K562 (cell line): ENCODE results near the gene DALRD3. TPM values are rescaled to one million over a fixed set of nuclear protein-coding genes. Genes with fewer than 3 reads are reported as not detected.

ENCODE experiments used
- ATAC-seq: fragments of 200-7000 bp; cut with Tn5 transposase; 3 replicates; pipeline ENCODE4 v1.9.1; 2020; ENCODE audit warnings: moderate library complexity
- BruUV-seq: library from RNA; stranded (reverse); fragments of 400-500 nt; replicated peaks from 2 replicates; lab custom pipeline; 2021; lab: Mats Ljungman, UMichigan
- CTCF ChIA-PET: fragments of 300-600 bp; formaldehyde crosslinking; extraction: SDS; loops from one replicate; lab custom pipeline; 2021; ENCODE audit warnings: low intra/inter-chr PET ratio; lab: Yijun Ruan, JAX
- POLR2A ChIA-PET: fragments of 300-600, 350-650 bp; sonication (Branson Sonifier 250); formaldehyde crosslinking; extraction: SDS; loops from one replicate; lab custom pipeline; 2021; ENCODE audit warnings: antibody characterized with exemption, inconsistent platforms; lab: Yijun Ruan, JAX
- DNase-seq, 4 experiments: peaks; one replicate each; pipeline versions ENCODE4 v3.0.0 to v3.0.0-alpha.2; 2011 to 2018; ENCODE audit warnings: low spot score in 3 of 4, mixed read lengths in 3 of 4; ENCODE audit errors: extremely low read depth in 1 of 4
- FAIRE-seq: peaks from 2 replicates; lab custom pipeline; 2011; peaks lifted over from hg19 to GRCh38; lab: Jason Lieb, UNC
- H2AFZ ChIP-seq: 2 replicates; pipeline ENCODE4 v1.6.0; 2011; ENCODE audit warnings: low read depth, low read length, control low read depth, inconsistent platforms
- H3K27ac ChIP-seq: fragments of 200-600 bp; 3 replicates; pipeline ENCODE4 v1.8.0; 2011; ENCODE audit warnings: low read depth, mild to moderate bottlenecking, control low read depth, inconsistent platforms, low read length, moderate library complexity, mixed read lengths; ENCODE audit errors: extremely low read depth
- H3K27me3 ChIP-seq, 2 experiments: fragments of 300-600 bp in 1 of 2; 2 replicates in 1 of 2; 3 replicates in 1 of 2; pipeline versions ENCODE4 v1.6.0 to v1.8.0; 2011; ENCODE audit warnings: inconsistent platforms in 2 of 2, low read length in 2 of 2, mild to moderate bottlenecking in 1 of 2, mixed read lengths in 1 of 2, moderate library complexity in 1 of 2; ENCODE audit not compliant: control insufficient read depth in 2 of 2, insufficient read depth in 2 of 2
- H3K36me3 ChIP-seq: fragments of 300-600 bp; 3 replicates; pipeline ENCODE4 v1.8.0; 2011; ENCODE audit warnings: mild to moderate bottlenecking, low read length, inconsistent platforms; ENCODE audit not compliant: control insufficient read depth, insufficient read depth
- H3K4me1 ChIP-seq, 2 experiments: fragments of 200-600 bp in 1 of 2; replicated peaks in 1 of 2; 2 replicates in 1 of 2; 3 replicates in 1 of 2; pipeline versions ENCODE4 v1.5.1 to v1.8.0; 2011; ENCODE audit warnings: inconsistent platforms in 2 of 2, low read length in 2 of 2, mild to moderate bottlenecking in 1 of 2, mixed read lengths in 1 of 2, moderate library complexity in 1 of 2; ENCODE audit not compliant: control insufficient read depth in 2 of 2, insufficient read depth in 2 of 2
- H3K4me2 ChIP-seq: 2 replicates; pipeline ENCODE4 v1.6.1; 2011; ENCODE audit warnings: low read length, control low read depth, inconsistent platforms, mixed read lengths; ENCODE audit not compliant: insufficient read depth
- H3K4me3 ChIP-seq: fragments of 200-600 bp; sonication (generic), shearing (Covaris generic); 2 replicates; pipeline ENCODE4 v1.5.1; 2016; ENCODE audit warnings: control low read depth, inconsistent platforms
- H3K79me2 ChIP-seq: fragments of 200-600 bp; 3 replicates; pipeline ENCODE4 v1.8.0; 2011; ENCODE audit warnings: low read length, inconsistent platforms; ENCODE audit not compliant: control insufficient read depth, insufficient read depth
- H3K9ac ChIP-seq, 2 experiments: 2 replicates each; pipeline versions ENCODE4 v1.6.0 to v1.6.1; 2011; ENCODE audit warnings: low read depth in 2 of 2, low read length in 2 of 2, control low read depth in 1 of 2, inconsistent platforms in 1 of 2, mild to moderate bottlenecking in 1 of 2, mixed read lengths in 1 of 2; ENCODE audit not compliant: insufficient read depth in 1 of 2
- H3K9me1 ChIP-seq: one replicate; pipeline ENCODE4 v1.6.0; 2011; ENCODE audit warnings: inconsistent platforms, mild to moderate bottlenecking, low read length, moderate library complexity; ENCODE audit not compliant: control insufficient read depth, insufficient read depth
- H3K9me3 ChIP-seq: replicated peaks from 2 replicates; pipeline ENCODE4 v1.5.1; 2011; ENCODE audit warnings: low read depth, low read length, inconsistent platforms; ENCODE audit not compliant: control insufficient read depth, insufficient read depth
- H4K20me1 ChIP-seq: replicated peaks from 2 replicates; pipeline ENCODE4 v1.6.1; 2011; ENCODE audit warnings: low read length, inconsistent platforms, mixed read lengths; ENCODE audit not compliant: control insufficient read depth, insufficient read depth
- GTF2F1 ChIP-seq: IDR thresholded peaks from 2 replicates; pipeline ENCODE4 v1.6.1; 2011; ENCODE audit warnings: low read depth, low read length, improper control_type of control experiment
- WGBS: fragments of 100-300 bp; shearing (Covaris generic); methylation state at CpG from one replicate; pipeline ENCODE4 v1.1.6; 2016; ENCODE audit warnings: low coverage, mixed read lengths; ENCODE audit not compliant: insufficient coverage; ENCODE audit errors: missing lambda C conversion rate; 5-methylcytosine and 5-hydroxymethylcytosine counted together
- in situ Hi-C: fragments of 300-500 bp; cut with MboI; formaldehyde crosslinking; loops from 4 replicates; pipeline ENCODE4 v1.15.0; 2018; ENCODE audit warnings: inconsistent platforms, mixed read lengths
- intact Hi-C: fragments of 100-400 bp; cut with micrococcal nuclease; formaldehyde crosslinking; loops from 2 replicates; pipeline ENCODE4 v1.14.2; 2022
- polyA plus RNA-seq, 8 experiments: library from polyadenylated mRNA; depleted of rRNA in 4 of 8; stranded (reverse) in 5 of 8; unstranded in 3 of 8; fragments of >200 nt; fragmentation: Nextera tagmentation in 2 of 8; fragmentation: Illumina TruSeq in 1 of 8; extraction: Ambion mirVana in 2 of 8; extraction: Trizol in 1 of 8; gene quantifications; 2 replicates each; pipeline versions ENCODE4 v1.2.1 to v1.2.3, GENCODE V29; 2011 to 2014; ENCODE audit warnings: inconsistent platforms in 1 of 8, missing spikeins in 1 of 8
- total RNA-seq, 7 experiments: library from RNA; depleted of rRNA in 6 of 7; stranded (reverse); fragments of >200 nt in 6 of 7; fragmentation: Illumina TruSeq in 2 of 7; extraction: Trizol in 2 of 7; gene quantifications; 2 replicates each; pipeline versions ENCODE4 v1.2.1 to v1.2.3, GENCODE V29; 2011 to 2021; ENCODE audit warnings: low replicate concordance in 1 of 7
- TF ChIP-seq, protein P1 (sequence below), 3 experiments: fragments of 200-800 bp in 1 of 3; fragments of 250-450 bp in 1 of 3; fragments of 450-650 bp in 1 of 3; sonication (Bioruptor Pico) in 1 of 3; sonication (Bioruptor generic) in 1 of 3; formaldehyde crosslinking in 1 of 3; IDR thresholded peaks; 2 replicates each; pipeline versions ENCODE4 v1.6.1 to v1.8.0; 2016 to 2022; ENCODE audit warnings: mild to moderate bottlenecking in 2 of 3, missing genetic modification characterization in 2 of 3, missing compliant biosample characterization in 1 of 3, moderate library complexity in 1 of 3

Gene DALRD3
- total and polyA plus RNA-seq, 9 of the 15 experiments (the other 6 are each of a cell fraction or from before 2014, with no cell fraction given): 6.6 to 31.3 (median 14.4) TPM

DNA sequence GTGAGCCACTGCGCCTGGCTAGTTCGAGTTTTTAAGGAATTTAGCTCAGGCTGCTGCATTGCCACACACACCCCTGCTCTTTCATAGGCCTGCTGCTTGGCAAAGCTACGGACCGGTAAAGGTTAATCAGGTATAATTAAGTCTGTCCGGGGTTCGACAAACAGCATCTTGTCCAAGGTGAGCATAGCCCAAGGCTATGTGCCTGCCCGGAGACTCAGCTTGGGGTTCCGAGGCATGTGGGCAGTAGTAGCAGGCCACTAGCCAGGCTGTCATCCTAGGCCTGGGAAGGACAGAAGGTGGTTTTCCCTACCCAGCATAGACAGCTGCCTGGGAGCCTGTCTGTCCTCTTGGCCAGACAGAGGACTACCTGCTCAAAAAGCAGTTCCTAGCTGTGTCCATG lies 21.7 kb downstream of the DALRD3 start:
- H3K4me2 ChIP-seq: no peak overlapping the region
- no peaks in the 10 kb centered on the region for H3K9me3 ChIP-seq
- in situ Hi-C loops: no loop called here
- H3K9ac ChIP-seq: no peak overlapping the region
- intact Hi-C loops: no loop called here
- H3K36me3 ChIP-seq: no peaks in the 10 kb centered on the region
- CTCF ChIA-PET: no interaction called here
- no peak for DNase-seq
- TF ChIP-seq, protein P1, sequence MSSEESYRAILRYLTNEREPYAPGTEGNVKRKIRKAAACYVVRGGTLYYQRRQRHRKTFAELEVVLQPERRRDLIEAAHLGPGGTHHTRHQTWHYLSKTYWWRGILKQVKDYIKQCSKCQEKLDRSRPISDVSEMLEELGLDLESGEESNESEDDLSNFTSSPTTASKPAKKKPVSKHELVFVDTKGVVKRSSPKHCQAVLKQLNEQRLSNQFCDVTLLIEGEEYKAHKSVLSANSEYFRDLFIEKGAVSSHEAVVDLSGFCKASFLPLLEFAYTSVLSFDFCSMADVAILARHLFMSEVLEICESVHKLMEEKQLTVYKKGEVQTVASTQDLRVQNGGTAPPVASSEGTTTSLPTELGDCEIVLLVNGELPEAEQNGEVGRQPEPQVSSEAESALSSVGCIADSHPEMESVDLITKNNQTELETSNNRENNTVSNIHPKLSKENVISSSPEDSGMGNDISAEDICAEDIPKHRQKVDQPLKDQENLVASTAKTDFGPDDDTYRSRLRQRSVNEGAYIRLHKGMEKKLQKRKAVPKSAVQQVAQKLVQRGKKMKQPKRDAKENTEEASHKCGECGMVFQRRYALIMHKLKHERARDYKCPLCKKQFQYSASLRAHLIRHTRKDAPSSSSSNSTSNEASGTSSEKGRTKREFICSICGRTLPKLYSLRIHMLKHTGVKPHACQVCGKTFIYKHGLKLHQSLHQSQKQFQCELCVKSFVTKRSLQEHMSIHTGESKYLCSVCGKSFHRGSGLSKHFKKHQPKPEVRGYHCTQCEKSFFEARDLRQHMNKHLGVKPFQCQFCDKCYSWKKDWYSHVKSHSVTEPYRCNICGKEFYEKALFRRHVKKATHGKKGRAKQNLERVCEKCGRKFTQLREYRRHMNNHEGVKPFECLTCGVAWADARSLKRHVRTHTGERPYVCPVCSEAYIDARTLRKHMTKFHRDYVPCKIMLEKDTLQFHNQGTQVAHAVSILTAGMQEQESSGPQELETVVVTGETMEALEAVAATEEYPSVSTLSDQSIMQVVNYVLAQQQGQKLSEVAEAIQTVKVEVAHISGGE (CRISPR knock-in tag; IDR thresholded peaks at IDR 0.05): no peak
- no peak for TF ChIP-seq GTF2F1
- TF ChIP-seq, all 486 proteins: peak for 0
- no peak overlapping the region for H2AFZ ChIP-seq
- H3K79me2 ChIP-seq: no peaks in the 10 kb centered on the region
- no peaks in the 10 kb centered on the region for H4K20me1 ChIP-seq
- H3K9me1 ChIP-seq: no peaks in the 10 kb centered on the region
- ATAC-seq: no peak
- H3K4me3 ChIP-seq: no peak overlapping the region
- BruUV-seq: no TSS peak
- H3K27ac ChIP-seq: no peak overlapping the region
- no peak for FAIRE-seq
- no peaks in the 10 kb centered on the region for H3K27me3 ChIP-seq
- H3K4me1 ChIP-seq: peaks cover 0 to 10% of the 10 kb centered on the region in 2 experiments; a peak in 2 of 5 replicates
- POLR2A ChIA-PET: interaction anchor here (0.6 to 1.8 kb wide), 3 partner anchors 11 to 31 kb away, joined by 3 to 5 read pairs (median 5); partner anchors contain the start of gene WDR6
- WGBS: 77% methylated on average over 8 of the region's 8 CpGs
